LNCAP (cell line): ENCODE data around the gene RDH14.

Source experiments
- CTCF ChIP-seq: fragments of 450-650 bp; IDR thresholded peaks from 2 replicates; pipeline ENCODE4 v1.5.1; 2017; ENCODE audit warnings: mild to moderate bottlenecking

The RDH14 gene

GRCh38 chr2:18588802-18589201 is 28.3 kb upstream of the RDH14 start:
- TF ChIP-seq CTCF: no peak

GRCh38 chr2:18588049-18588448 is 27.6 kb upstream of the RDH14 start:
- TF ChIP-seq CTCF: no peak

GRCh38 chr2:18585526-18585925 is 25.1 kb upstream of the RDH14 start:
- no peak for TF ChIP-seq CTCF

GRCh38 chr2:18584608-18584954 is 24.1 kb upstream of the RDH14 start:
- TF ChIP-seq CTCF: no peak

- no peak for TF ChIP-seq CTCF
These were observed 23.6 kb upstream of the RDH14 start for GRCh38 chr2:18583905-18584607.

GRCh38 chr2:18580606-18581005 is 20.2 kb upstream of the RDH14 start:
- no peak for TF ChIP-seq CTCF

- TF ChIP-seq CTCF: no peak
These were observed 17.6 kb upstream of the RDH14 start for GRCh38 chr2:18578033-18578432.
